GM13977 (cell line): ENCODE results near the gene IFIT1B.
"Not testable (repeated sequence)": the region's sequence is repeated elsewhere in the genome, so short reads cannot be mapped to it uniquely, and the experiment has no call there.

Source experiments
- DNase-seq: peaks from one replicate; pipeline ENCODE4 v3.0.0; 2012; ENCODE audit warnings: low spot score
- in situ Hi-C: fragments of 300-500 bp; cut with MboI; formaldehyde crosslinking; loops from one replicate; pipeline ENCODE4 v1.12.0; 2022; ENCODE audit warnings: low sequenced_read_pairs, low pct_unique_long_range_greater_than_20kb, mixed read lengths, inconsistent platforms; ENCODE audit not compliant: unreplicated experiment
- TF ChIP-seq, protein P1 (sequence below): IDR thresholded peaks from 2 replicates; pipeline ENCODE4 v1.5.1; 2012; ENCODE audit warnings: mild to moderate bottlenecking, control low read depth; ENCODE audit not compliant: insufficient read depth; ENCODE audit errors: extremely low read depth, missing control alignments

Gene IFIT1B

DNA sequence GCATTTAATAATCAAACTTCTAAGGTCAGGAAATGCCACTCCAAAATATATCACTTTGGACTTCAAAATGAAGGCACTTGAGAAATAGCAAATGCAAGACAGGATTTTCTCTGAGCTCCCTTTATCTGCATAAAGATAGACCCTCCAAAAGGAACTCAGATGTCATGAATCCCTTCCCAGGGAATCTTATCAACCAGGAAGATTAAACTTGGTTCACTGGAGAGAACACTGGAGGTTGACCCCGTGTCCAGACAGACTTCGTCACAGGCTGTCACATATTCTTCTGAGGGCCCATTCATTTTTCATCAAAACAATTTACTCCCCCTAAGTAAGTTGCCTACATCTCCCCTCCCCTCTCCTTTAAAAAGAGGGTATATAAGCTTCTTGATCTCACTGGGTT, 28.9 kb upstream of the IFIT1B start:
- in situ Hi-C loops, result no loop called here
- TF ChIP-seq, protein P1, sequence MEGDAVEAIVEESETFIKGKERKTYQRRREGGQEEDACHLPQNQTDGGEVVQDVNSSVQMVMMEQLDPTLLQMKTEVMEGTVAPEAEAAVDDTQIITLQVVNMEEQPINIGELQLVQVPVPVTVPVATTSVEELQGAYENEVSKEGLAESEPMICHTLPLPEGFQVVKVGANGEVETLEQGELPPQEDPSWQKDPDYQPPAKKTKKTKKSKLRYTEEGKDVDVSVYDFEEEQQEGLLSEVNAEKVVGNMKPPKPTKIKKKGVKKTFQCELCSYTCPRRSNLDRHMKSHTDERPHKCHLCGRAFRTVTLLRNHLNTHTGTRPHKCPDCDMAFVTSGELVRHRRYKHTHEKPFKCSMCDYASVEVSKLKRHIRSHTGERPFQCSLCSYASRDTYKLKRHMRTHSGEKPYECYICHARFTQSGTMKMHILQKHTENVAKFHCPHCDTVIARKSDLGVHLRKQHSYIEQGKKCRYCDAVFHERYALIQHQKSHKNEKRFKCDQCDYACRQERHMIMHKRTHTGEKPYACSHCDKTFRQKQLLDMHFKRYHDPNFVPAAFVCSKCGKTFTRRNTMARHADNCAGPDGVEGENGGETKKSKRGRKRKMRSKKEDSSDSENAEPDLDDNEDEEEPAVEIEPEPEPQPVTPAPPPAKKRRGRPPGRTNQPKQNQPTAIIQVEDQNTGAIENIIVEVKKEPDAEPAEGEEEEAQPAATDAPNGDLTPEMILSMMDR, result no peak

DNA sequence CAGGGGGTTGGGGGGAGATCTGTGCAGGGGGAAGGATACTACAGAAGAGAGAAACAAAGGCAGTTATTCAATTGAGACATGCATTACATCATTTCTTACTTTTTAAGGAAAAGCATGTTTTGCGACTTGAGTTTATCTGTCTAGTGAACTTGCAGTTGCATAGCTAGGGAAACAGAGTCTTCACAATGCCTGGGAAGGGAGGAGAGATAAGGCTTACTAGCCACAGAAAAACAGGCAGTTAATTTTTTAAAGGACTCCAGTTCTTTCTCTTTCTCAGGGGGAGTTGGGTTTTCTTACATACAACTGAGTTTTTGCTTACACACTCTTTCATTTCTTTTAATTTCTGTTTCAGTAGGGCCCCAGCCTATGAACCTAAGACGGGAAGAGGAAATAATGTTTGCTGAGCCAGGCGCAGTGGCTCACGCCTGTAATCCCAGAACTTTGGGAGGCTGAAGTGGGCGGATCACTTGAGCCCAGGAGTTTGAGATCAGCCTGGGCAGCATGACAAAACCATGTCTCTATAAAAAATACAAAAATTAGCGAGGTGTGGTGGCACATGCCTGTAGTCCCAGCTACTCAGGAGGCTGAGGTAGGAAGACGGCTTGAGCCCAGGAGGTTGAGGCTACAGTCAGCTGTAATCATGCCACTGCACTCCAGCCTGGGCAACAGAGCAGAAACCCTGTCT, 27.1 kb upstream of the IFIT1B start:
- in situ Hi-C loops, DNase-seq: not testable (repeated sequence)

More for the DNA sequence above, 28.9 kb upstream of the IFIT1B start:
- DNase-seq, result no peak

DNA sequence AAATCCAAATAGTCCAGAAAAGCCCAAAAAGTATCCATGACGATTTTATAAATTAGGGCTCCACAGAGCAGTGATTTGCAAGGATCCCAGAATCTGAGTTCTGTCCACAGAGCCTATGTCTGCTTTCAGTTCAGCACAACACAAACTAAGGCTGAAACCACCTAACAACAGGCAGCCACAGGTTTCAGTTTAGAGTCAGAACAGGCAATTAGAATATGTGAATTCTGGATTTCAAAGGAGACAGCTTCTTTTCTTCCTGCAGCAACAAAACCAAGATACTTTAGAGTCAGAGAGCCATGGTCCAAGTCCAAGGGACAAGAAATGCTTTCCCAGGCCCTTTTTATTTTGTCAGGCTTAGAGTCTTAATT, 26.5 kb upstream of the IFIT1B start:
- peak; percentile 53 for DNase-seq
- in situ Hi-C loops, result no loop called here
- TF ChIP-seq, protein P1, result no peak

DNA sequence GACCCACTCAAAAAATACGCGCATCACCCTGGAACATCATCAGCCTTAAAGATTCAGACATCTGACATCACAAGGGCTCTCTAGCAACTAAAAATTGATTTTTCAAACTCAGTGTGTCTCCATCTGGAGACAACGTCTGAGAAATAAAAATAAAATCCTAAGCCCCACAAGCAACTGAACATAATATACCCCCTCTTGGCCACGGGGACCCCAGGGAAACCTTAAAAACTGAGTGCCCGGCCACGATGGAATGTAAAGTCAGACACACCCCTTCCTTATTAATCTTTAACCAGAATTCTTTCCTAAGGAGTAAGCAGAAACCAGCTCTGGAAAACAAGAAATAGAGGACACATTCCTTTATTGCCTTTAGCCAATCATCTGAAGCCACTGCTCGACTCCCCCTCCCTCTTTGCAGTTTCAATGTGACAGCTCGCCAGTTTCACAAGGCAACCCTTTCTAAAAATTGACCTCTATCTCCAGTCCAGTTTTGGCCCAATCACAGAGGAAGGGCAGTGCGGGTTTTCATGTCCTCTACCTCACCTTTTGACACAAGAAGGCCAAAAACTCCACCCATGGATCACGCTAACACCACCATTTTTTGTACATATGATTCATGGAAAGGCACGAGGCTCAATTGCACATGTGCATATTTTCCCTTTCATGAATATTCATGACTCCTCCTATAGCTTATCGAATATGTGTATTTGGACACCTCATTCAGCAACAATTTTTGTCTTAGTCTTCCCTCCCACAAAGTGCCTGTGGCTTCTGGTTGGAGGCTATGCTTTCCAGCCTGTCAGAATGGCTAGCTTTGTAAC, 25.9 kb upstream of the IFIT1B start:
- TF ChIP-seq, protein P1, result no peak
- DNase-seq, result no peak
- in situ Hi-C loops, result no loop called here

DNA sequence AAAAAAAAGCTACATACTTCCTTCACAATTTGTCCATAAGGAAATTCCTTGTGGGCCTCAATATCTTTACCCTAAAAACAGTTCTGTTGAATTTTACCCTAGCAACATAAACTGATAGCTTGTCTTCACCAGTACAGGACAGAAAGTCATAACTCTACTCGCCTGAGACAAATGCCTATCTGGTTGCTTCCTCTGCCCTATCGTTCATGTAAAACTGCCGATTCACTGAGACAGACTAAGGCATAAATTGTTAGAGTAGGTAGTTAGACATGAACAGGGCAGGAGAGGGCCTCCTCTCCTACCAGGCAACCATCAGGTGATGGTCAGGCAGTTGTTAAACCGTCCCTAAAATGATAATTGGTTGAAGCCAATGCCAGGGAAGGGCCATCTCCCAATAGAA, 25.1 kb upstream of the IFIT1B start:
- in situ Hi-C loops, result no loop called here
- TF ChIP-seq, protein P1, result no peak
- no peak for DNase-seq

DNA sequence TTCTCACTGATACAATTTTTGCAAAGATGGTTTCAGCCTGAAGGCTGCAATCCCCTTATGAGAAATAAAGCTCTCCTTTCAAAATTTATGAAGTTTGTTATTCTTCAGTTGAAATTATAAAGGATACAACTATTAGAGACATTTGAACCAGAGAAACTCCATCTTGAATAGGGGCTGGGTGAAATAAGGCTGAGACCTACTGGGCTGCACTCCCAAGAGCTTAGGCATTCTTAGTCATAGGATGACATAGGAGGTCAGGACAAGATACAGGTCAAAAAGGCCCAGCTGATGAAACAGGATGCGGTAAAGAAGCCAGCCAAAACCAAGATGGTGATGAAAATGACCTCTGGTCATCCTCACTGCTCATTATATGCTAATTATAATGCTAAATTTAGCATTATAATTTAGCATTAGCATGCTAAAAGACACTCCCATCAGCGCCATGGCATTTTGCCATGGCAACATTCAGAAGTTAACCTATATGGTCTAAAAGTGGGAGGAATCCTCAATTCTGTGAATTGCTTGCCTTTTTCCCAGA, 22.4 kb upstream of the IFIT1B start:
- in situ Hi-C loops, result no loop called here
- DNase-seq, result no peak
- TF ChIP-seq, protein P1, result no peak

DNA sequence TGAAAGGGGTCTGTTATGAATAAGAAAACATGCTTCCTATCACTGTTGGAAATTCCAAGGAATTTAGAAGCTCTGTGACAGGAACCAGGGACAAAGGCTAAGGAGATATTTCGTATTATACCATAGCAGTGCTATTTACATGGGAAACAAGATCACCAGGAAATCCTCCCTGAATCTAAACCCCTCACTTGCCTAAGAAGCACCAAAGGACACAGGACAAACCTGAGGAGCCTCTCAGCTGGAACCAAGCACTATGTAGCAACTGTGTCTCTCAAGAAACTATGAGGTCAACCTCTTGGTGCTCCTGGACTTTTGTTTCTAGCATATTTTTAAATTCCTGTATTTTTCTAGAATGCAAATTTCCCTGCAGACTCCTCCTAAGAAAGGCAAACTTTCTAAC, 20.8 kb upstream of the IFIT1B start:
- TF ChIP-seq, protein P1, result no peak
- no peak for DNase-seq
- in situ Hi-C loops, result no loop called here
